HK-2 (cell line): ENCODE results near the gene RAPGEF2.
"Not testable (repeated sequence)": the region's sequence is repeated elsewhere in the genome, so short reads cannot be mapped to it uniquely, and the experiment has no call there.

ENCODE experiments used
- DNase-seq: peaks from one replicate; pipeline ENCODE4 v3.0.0-alpha.2; 2018; ENCODE audit not compliant: unreplicated experiment

RAPGEF2 gene

GRCh38 chr4:159368320-159368719 is 265.4 kb downstream of the RAPGEF2 start:
- DNase-seq = no peak

GRCh38 chr4:159369256-159369655 is 266.4 kb downstream of the RAPGEF2 start:
- no peak for DNase-seq

- DNase-seq = no peak
Observed at GRCh38 chr4:159370286-159370685, 267.4 kb downstream of the RAPGEF2 start.

GRCh38 chr4:159374749-159375530 is 272.1 kb downstream of the RAPGEF2 start:
- no peak for DNase-seq

GRCh38 chr4:159376289-159376688 is 273.4 kb downstream of the RAPGEF2 start:
- DNase-seq = no peak

GRCh38 chr4:159378056-159378616 is 275.3 kb downstream of the RAPGEF2 start:
- DNase-seq = no peak

- DNase-seq = not testable (repeated sequence)
Observed at GRCh38 chr4:159379064-159379463, 276.2 kb downstream of the RAPGEF2 start.

- DNase-seq = no peak
Observed at GRCh38 chr4:159379836-159380235, 277.0 kb downstream of the RAPGEF2 start.

GRCh38 chr4:159382856-159383561 is 280.1 kb downstream of the RAPGEF2 start:
- DNase-seq = no peak

GRCh38 chr4:159383562-159383931 is 280.7 kb downstream of the RAPGEF2 start:
- no peak for DNase-seq

- no peak for DNase-seq
Observed at GRCh38 chr4:159384017-159384416, 281.1 kb downstream of the RAPGEF2 start.

GRCh38 chr4:159384632-159385031 is 281.8 kb downstream of the RAPGEF2 start:
- DNase-seq = no peak

GRCh38 chr4:159386620-159387019 is 283.7 kb downstream of the RAPGEF2 start:
- DNase-seq = no peak

- DNase-seq = no peak
Observed at GRCh38 chr4:159389756-159390155, 286.9 kb downstream of the RAPGEF2 start.

- peak; percentile 87 for DNase-seq
Observed at GRCh38 chr4:159390648-159391047, 287.8 kb downstream of the RAPGEF2 start.

GRCh38 chr4:159395693-159396092 is 292.8 kb downstream of the RAPGEF2 start:
- no peak for DNase-seq

- DNase-seq = no peak
Observed at GRCh38 chr4:159396151-159396550, 293.3 kb downstream of the RAPGEF2 start.

- DNase-seq = no peak
Observed at GRCh38 chr4:159398236-159398638, 295.4 kb downstream of the RAPGEF2 start.

- no peak for DNase-seq
Observed at GRCh38 chr4:159400558-159401225, 297.8 kb downstream of the RAPGEF2 start.

- no peak for DNase-seq
Observed at GRCh38 chr4:159401226-159401712, 298.4 kb downstream of the RAPGEF2 start.

- peak; percentile 52 for DNase-seq
Observed at GRCh38 chr4:159401791-159402380, 299.0 kb downstream of the RAPGEF2 start.
